ENCODE measurements around the gene TNK1. TPM values are rescaled to one million over a fixed set of nuclear protein-coding genes. Genes with fewer than 3 reads are reported as not detected.
A peak's percentile ranks its signal among the peaks of the same experiment; 100 is the strongest.

TNK1 gene
- polyA plus RNA-seq, 1 of the 3 experiments (the other 2 are of a cell fraction): 0.64 TPM

DNA sequence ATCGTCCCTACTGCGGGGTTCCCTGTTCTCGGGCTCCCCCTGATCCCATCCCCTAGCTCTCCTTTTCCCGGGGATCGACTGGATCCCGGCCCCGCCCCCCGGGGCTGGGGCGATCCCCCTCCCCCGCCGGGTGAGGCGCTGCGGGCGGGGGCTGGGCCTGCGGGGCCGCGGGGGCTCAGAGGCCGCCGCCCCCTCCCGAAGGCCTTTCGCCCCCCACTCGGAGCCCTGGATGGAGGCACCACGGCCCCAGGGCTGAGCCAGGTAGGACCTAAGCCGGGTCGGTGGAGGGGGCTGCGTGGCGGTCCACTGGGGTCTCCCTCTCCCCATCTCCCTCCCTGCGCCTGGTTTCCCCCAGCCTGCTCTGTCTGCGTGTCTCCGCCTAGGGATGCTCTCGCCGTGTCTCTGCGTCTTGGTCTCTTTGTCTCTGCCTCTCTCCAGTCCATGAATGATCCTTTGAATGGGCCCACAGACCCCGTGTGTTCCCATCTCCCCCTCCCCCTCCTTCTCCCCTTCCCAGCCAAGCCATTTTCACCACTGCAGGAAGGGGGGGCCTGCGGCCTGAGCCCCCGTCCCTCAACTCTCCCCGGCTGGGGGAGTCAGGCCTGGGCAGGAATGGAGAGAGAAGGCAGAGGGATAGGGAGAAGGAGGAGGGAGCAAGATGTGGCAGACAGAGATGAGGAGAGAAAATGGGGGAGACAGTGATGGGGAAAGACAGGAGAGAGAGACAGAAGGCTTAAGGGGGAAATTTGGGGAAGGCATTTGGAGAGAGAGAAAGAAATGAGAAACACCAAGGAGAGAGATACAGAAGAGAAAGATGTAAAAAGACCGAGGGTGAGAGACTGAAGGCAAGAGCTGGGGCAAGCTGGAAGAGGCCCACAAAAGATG, 24.7 kb downstream of the TNK1 start:
- CTCF ChIA-PET: interaction anchor here (0.6 to 4.9 kb wide), 9 partner anchors 9 to 262 kb away, joined by 3 to 28 read pairs (median 4); partner anchors contain the start of gene TMEM95
- Histone ChIP-seq H3F3A (replicated peaks; ENCODE audit: insufficient read depth) (peaks cover 14% of the 10 kb centered on the region), H3K4me3 (ENCODE audit: low read depth in 2 of 2, low read length in 1 of 2) (peak overlapping the region; percentile 78 to 91), H3K9me3 (no peaks in the 10 kb centered on the region), H3K4me2 (peak overlapping the region; percentile 100), H3K9me2 (no peaks in the 10 kb centered on the region), H4K20me1 (ENCODE audit: insufficient read depth) (peaks cover 11% of the 10 kb centered on the region; the same call in 1 of the 2 replicates), H3K9ac (peak overlapping the region; percentile 94), H3K79me2 (ENCODE audit: insufficient read depth) (peaks cover 49% of the 10 kb centered on the region), H3K4me1 (ENCODE audit: control insufficient read depth in 1 of 2, insufficient read depth in 2 of 2, low read depth in 1 of 2, low read length in 1 of 2) (peaks cover 5 to 21% of the 10 kb centered on the region in 2 experiments; a peak in 2 of 4 replicates), H3K36me3 (replicated peaks in 1 of 2; ENCODE audit: control insufficient read depth in 1 of 2, insufficient read depth in 2 of 2, low read length in 1 of 2) (peaks cover 16 to 18% of the 10 kb centered on the region in 2 experiments), H2AFZ (ENCODE audit: low read depth) (peak overlapping the region; percentile 31; the same call in 1 of the 2 replicates), H3K27me3 (ENCODE audit: insufficient read depth) (no peaks in the 10 kb centered on the region), H3K27ac (ENCODE audit: low read depth in 2 of 2, low read length in 1 of 2) (peak overlapping the region; percentile 76 to 88)
- POLR2A ChIA-PET: interaction anchor here (1.0 kb wide), 1 partner anchor 282 kb away, joined by 3 read pairs; the partner anchor contains the start of gene TP53
- peak; percentile 78 for DNase-seq
- no peak for TF ChIP-seq RAD21 (IDR thresholded peaks at IDR 0.05; ENCODE audit: low read length)
- WGBS (ENCODE audit: low lambda C conversion rate): 7% methylated on average over 15 of the region's 38 CpGs

DNA sequence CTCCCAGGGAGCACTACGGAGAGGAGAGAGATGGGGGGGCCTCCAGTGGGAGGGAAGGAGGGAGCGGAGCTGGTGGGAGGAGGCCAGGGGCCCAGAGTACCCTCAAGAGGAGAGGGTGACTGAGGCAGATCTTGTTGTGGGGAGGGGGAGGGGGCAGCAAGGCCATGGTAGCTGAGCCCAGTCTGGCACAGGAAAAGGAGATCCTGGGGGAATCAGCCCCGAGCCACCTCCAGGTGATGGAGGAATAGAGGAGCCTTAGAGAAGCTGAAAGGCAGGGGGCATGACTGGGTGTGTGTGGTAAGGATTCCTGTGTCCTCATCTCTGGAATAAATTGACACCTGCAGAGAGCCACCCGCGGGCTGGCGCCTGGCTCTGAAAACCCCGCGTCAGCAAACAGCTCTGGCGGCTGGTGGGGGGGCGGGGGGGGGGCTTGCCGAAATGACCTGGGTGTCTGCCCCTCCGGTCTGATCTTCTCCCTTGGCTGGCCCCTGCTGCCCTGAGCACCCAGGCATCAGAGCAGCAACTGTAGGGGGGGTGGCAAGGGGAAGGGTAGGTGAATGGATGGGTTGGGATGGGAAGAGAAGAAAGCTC, 25.4 kb downstream of the TNK1 start:
- Histone ChIP-seq H3K9ac (peak overlapping the region; percentile 94), H3K79me2 (ENCODE audit: insufficient read depth) (peaks cover 45% of the 10 kb centered on the region), H3K9me3 (no peaks in the 10 kb centered on the region), H3K9me2 (no peaks in the 10 kb centered on the region), H3F3A (replicated peaks; ENCODE audit: insufficient read depth) (peaks cover 14% of the 10 kb centered on the region), H3K4me3 (ENCODE audit: low read depth in 2 of 2, low read length in 1 of 2) (peak overlapping the region; percentile 78 to 91), H3K27me3 (ENCODE audit: insufficient read depth) (no peaks in the 10 kb centered on the region), H3K27ac (ENCODE audit: low read depth in 2 of 2, low read length in 1 of 2) (peak overlapping the region in 1 of 2 experiments; percentile 88; a peak in 2 of 4 replicates), H3K4me1 (ENCODE audit: control insufficient read depth in 1 of 2, insufficient read depth in 2 of 2, low read depth in 1 of 2, low read length in 1 of 2) (peaks cover 5 to 21% of the 10 kb centered on the region in 2 experiments; a peak in 2 of 4 replicates), H4K20me1 (ENCODE audit: insufficient read depth) (peaks cover 11% of the 10 kb centered on the region; the same call in 1 of the 2 replicates), H2AFZ (ENCODE audit: low read depth) (no peak overlapping the region), H3K4me2 (peak overlapping the region; percentile 100), H3K36me3 (replicated peaks in 1 of 2; ENCODE audit: control insufficient read depth in 1 of 2, insufficient read depth in 2 of 2, low read length in 1 of 2) (peaks cover 14 to 20% of the 10 kb centered on the region in 2 experiments)
- DNase-seq: no peak
- ChIA-PET POLR2A (interaction anchor here (1.0 kb wide), 1 partner anchor 281 kb away, joined by 3 read pairs; the partner anchor contains the start of gene TP53), CTCF (interaction anchor here (0.7 to 4.9 kb wide), 8 partner anchors 10 to 155 kb away, joined by 3 to 28 read pairs (median 4); partner anchors contain the start of genes SENP3 and TMEM95)
- 35% methylated on average over 12 of the region's 12 CpGs for WGBS (ENCODE audit: low lambda C conversion rate)
- no peak for TF ChIP-seq CTCF (IDR thresholded peaks at IDR 0.05)
- no peak for TF ChIP-seq ELF1 (IDR thresholded peaks at IDR 0.05)
- TF ChIP-seq TCF12 (IDR thresholded peaks at IDR 0.05): no peak
- TF ChIP-seq EP300 (IDR thresholded peaks at IDR 0.05; ENCODE audit: borderline replicate concordance in 1 of 2, low read depth in 1 of 2, low read length in 1 of 2): no peak
- TF ChIP-seq JUND (IDR thresholded peaks at IDR 0.05): no peak
- TF ChIP-seq, protein P1, sequence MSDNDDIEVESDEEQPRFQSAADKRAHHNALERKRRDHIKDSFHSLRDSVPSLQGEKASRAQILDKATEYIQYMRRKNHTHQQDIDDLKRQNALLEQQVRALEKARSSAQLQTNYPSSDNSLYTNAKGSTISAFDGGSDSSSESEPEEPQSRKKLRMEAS (IDR thresholded peaks at IDR 0.05; ENCODE audit: low read depth): no peak
